Measurements from ENCODE around the gene CMTM8. TPM values are rescaled to one million over a fixed set of nuclear protein-coding genes. Genes with fewer than 3 reads are reported as not detected.
"Not testable (repeated sequence)": the region's sequence is repeated elsewhere in the genome, so short reads cannot be mapped to it uniquely, and the experiment has no call there.

CMTM8 gene
- total and polyA plus RNA-seq, 8 donors, result 1.3 to 8.1 (median 5.3) TPM; not detected in 2

DNA sequence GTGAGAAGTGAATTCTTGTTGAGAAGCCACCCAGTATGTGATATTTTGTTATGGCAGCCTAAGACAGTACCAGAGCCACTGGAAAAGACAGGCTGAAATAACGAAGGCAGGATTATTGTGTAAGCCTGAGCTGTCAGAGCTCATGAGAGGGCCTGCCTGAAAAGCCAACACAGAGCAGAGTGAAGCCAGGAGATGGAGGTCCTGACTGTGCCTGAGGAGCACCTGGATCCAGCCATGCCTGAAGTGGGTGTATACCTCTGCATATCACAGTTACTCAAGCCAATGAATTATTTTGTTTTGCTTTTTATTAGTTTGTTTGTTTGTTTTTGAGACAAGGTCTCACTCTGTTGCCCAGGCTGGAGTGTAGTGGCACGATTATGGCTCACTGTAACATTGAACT, 149.0 kb downstream of the CMTM8 start:
- Histone ChIP-seq H3K36me3 (no peaks in the 10 kb centered on the region), H3K27me3 (no peaks in the 10 kb centered on the region), H3K4me3 (no peak overlapping the region), H3K9me3 (no peaks in the 10 kb centered on the region), H3K4me1 (peaks cover 0 to 9% (median 4%) of the 10 kb centered on the region in 4 donors), H3K27ac (no peak overlapping the region)
- TF ChIP-seq, protein P1, sequence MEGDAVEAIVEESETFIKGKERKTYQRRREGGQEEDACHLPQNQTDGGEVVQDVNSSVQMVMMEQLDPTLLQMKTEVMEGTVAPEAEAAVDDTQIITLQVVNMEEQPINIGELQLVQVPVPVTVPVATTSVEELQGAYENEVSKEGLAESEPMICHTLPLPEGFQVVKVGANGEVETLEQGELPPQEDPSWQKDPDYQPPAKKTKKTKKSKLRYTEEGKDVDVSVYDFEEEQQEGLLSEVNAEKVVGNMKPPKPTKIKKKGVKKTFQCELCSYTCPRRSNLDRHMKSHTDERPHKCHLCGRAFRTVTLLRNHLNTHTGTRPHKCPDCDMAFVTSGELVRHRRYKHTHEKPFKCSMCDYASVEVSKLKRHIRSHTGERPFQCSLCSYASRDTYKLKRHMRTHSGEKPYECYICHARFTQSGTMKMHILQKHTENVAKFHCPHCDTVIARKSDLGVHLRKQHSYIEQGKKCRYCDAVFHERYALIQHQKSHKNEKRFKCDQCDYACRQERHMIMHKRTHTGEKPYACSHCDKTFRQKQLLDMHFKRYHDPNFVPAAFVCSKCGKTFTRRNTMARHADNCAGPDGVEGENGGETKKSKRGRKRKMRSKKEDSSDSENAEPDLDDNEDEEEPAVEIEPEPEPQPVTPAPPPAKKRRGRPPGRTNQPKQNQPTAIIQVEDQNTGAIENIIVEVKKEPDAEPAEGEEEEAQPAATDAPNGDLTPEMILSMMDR (IDR thresholded peaks at IDR 0.05), result no peak
- TF ChIP-seq POLR2AphosphoS5 (IDR thresholded peaks at IDR 0.05), result no peak
- no peak for TF ChIP-seq EP300 (IDR thresholded peaks at IDR 0.05)
- no peak for TF ChIP-seq POLR2A (IDR thresholded peaks at IDR 0.05)
- no peak for DNase-seq
- intact Hi-C loops (cut with DNase I; ENCODE audit: low total_unique reads), result no loop called here
- 91 to 97% (median 92%) methylated on average over 2 of the region's 2 CpGs for WGBS, 5 donors

DNA sequence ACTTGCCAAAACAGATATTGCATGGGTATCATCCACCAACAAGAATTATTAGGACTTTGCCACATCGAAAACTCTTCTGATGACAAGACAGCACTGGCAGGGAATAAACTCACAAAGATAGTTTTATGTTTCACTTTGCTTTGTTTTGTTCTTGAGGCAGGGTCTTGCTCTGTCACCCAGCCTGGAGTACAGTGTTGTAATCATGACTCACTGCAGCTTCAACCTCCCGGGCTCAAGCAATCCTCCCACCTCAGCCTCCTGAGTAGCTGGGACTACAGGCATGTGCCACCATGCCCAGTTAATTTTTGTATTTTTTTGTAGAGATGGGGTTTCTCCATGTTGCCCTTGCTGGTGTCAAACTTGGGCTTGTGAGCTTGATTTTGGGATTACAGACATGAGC, 151.1 kb downstream of the CMTM8 start:
- intact Hi-C loops (cut with DNase I; ENCODE audit: low total_unique reads); H3K27me3 ChIP-seq; H3K36me3 ChIP-seq; H3K4me3 ChIP-seq; H3K27ac ChIP-seq; H3K9me3 ChIP-seq; DNase-seq: not testable (repeated sequence)
- H3K4me1 ChIP-seq, result peaks cover 0 to 24% (median 13%) of the 10 kb centered on the region in 4 donors
- WGBS, 5 donors, result 86 to 96% (median 89%) methylated on average over 2 of the region's 2 CpGs

DNA sequence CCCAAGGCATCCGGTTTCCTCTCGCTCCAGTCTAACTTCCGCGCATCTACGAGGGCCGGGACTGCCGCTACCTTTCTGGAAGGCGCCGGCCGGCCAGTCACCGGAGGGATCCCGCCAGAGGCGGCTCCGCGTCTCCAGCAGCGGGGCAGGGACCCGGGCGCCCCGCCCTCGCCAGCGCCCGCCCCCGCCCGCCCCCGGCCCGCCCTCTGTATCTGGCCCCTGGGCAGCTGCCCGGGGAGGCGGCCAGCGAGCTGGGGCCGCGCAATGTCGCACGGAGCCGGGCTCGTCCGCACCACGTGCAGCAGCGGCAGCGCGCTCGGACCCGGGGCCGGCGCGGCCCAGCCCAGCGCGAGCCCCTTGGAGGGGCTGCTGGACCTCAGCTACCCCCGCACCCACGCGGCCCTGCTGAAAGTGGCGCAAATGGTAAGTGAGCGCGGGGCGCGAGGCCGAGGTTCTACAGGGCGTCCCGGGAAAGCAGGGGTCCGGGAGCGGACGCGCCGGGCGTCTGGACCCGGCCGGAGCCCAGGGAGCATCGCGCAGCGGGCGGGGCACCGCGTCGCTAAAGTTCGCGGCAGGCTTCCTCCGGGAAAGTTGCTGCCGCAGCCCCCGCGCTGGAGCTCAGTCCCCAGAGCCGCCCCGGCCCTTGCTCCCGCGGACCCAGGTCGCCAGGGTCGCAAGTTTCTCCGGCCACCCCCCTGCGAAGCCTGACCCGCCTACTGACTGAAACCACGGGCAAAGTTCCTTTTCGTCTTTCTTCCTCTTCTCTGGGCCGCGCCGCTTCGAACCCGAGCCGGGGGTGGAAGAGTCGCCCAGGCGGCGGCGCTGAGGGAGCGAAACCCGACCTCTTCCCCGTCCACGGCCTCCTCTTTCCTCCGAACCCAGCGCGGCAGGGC, 153.4 kb downstream of the CMTM8 start, which contains the start of gene CMTM7:
CMTM7 (plus strand) TSS at position 211 of the 893 bp plus-strand sequence; CDS start at position 265, 54 bp downstream.
- Histone ChIP-seq H3K4me3 (peak within 1 kb of the TSS; percentile 64 to 79 (median 68)), H3K27ac (peak within 1 kb of the TSS; percentile 72 to 89 (median 87)), H3K9me3 (no peaks in the 10 kb centered on the region), H3K27me3 (no peaks in the 10 kb centered on the region), H3K36me3 (no peaks in the 10 kb centered on the region), H3K4me1 (peaks cover 0 to 31% (median 13%) of the 10 kb centered on the region in 4 donors)
- TF ChIP-seq, protein P1 (IDR thresholded peaks at IDR 0.05), result no peak
- peak in 2 of 3 donors; percentile 44 to 72 for TF ChIP-seq POLR2AphosphoS5 (IDR thresholded peaks at IDR 0.05)
- 0 to 1% (median 1%) methylated on average over 23 to 107 of the region's 107 CpGs for WGBS, 5 donors
- DNase-seq, result peak; percentile 79 to 88
- intact Hi-C loops (cut with DNase I; ENCODE audit: low total_unique reads), result no loop called here

DNA sequence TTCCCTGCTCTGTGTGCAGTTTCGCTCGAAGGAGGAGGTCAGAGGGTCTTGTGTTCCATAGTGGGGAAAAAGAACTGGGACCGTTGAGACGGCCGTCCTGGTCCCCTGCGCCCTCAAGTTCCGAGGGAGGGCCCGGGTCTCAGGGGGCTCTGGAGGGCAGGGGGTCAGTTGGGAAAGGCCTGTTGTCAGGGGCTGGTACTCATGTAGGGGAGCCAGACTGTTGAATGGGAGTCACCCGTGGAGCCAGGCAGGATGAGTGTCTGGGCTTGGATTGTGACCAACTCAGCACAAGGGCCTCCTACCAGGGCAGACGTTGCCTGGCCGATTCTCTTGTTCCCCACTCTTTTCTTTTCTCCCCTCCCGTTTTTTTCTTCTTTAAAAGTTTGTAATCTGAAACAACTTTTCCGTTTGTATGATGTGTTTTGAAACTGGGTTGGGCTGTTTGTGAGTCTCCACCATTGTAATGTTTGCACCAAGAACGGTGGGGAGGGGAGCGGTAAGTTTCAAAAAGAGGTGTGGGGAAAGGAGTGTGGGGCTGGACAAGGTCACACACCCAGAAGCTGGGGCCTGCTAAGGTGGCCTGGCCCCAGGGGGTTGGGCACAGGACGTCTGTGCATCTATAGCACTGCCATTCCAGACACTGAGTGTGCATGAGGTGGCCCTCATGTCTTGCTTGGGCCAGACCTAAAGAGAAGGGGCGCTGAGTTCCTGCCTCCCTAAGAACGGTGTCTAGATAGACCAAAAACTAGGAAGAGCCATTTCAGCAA, 154.2 kb downstream of the CMTM8 start:
- Histone ChIP-seq H3K4me3 (peak overlapping the region; percentile 64 to 79 (median 68)), H3K4me1 (peaks cover 0 to 33% (median 14%) of the 10 kb centered on the region in 4 donors), H3K27ac (peak overlapping the region; percentile 72 to 89 (median 87)), H3K36me3 (no peaks in the 10 kb centered on the region), H3K9me3 (no peaks in the 10 kb centered on the region), H3K27me3 (no peaks in the 10 kb centered on the region)
- TF ChIP-seq EP300 (IDR thresholded peaks at IDR 0.05) (no peak), POLR2AphosphoS5 (IDR thresholded peaks at IDR 0.05) (no peak), POLR2A (IDR thresholded peaks at IDR 0.05) (no peak)
- TF ChIP-seq, protein P1 (IDR thresholded peaks at IDR 0.05), result no peak
- peak; percentile 54 to 80 for DNase-seq
- 20 to 31% (median 20%) methylated on average over 18 of the region's 18 CpGs for WGBS, 5 donors
- intact Hi-C loops (cut with DNase I; ENCODE audit: low total_unique reads), result no loop called here
